GM23338 (cell line): ENCODE data around the gene STK39. TPM values are rescaled to one million over a fixed set of nuclear protein-coding genes. Genes with fewer than 3 reads are reported as not detected.

Experiments
- ATAC-seq: fragments of 200-7000 bp; cut with Tn5 transposase; 3 replicates; pipeline ENCODE4 v1.9.1; 2020
- DNase-seq: peaks from one replicate; pipeline ENCODE4 v3.0.0-alpha.2; 2015; ENCODE audit warnings: low spot score
- H2AFZ ChIP-seq: fragments of 200-600 bp; sonication (generic); 2 replicates; pipeline ENCODE4 v1.8.0; 2016; ENCODE audit warnings: antibody characterized with exemption, mild to moderate bottlenecking, moderate library complexity
- H3F3A ChIP-seq: fragments of 200-600 bp; sonication (generic); replicated peaks from 2 replicates; pipeline ENCODE4 v1.8.0; 2017; ENCODE audit warnings: antibody characterized with exemption, mixed run types, low read depth
- H3K27ac ChIP-seq: fragments of 200-600 bp; sonication (generic); 2 replicates; pipeline ENCODE4 v1.6.1; 2016; ENCODE audit warnings: low read depth
- H3K27me3 ChIP-seq: fragments of 200-600 bp; sonication (generic); 2 replicates; pipeline ENCODE4 v1.8.0; 2016; ENCODE audit warnings: mild to moderate bottlenecking, mixed run types, moderate library complexity; ENCODE audit not compliant: insufficient read depth
- H3K36me3 ChIP-seq: fragments of 200-600 bp; sonication (generic); 2 replicates; pipeline ENCODE4 v1.8.0; 2016; ENCODE audit warnings: mild to moderate bottlenecking; ENCODE audit not compliant: insufficient read depth
- H3K4me1 ChIP-seq: fragments of 200-600 bp; sonication (generic); 2 replicates; pipeline ENCODE4 v1.8.0; 2016; ENCODE audit warnings: mild to moderate bottlenecking, moderate library complexity; ENCODE audit not compliant: insufficient read depth
- H3K4me2 ChIP-seq: fragments of 200-600 bp; sonication (generic); 2 replicates; pipeline ENCODE4 v1.7.1; 2017; ENCODE audit warnings: mixed run types
- H3K4me3 ChIP-seq: fragments of 200-600 bp; sonication (generic); 2 replicates; pipeline ENCODE4 v1.6.1; 2016; ENCODE audit warnings: mixed run types
- H3K79me2 ChIP-seq: fragments of 200-600 bp; sonication (generic); replicated peaks from 2 replicates; pipeline ENCODE4 v1.8.0; 2017; ENCODE audit warnings: mild to moderate bottlenecking; ENCODE audit not compliant: insufficient read depth
- H3K9me2 ChIP-seq: fragments of 200-600 bp; sonication (generic); 2 replicates; pipeline ENCODE4 v1.8.0; 2017; ENCODE audit not compliant: insufficient read depth
- H4K20me1 ChIP-seq: fragments of 200-600 bp; sonication (generic); replicated peaks from 2 replicates; pipeline ENCODE4 v1.8.0; 2017; ENCODE audit warnings: mild to moderate bottlenecking; ENCODE audit not compliant: insufficient read depth
- H3K27ac Mint-ChIP-seq: 2 replicates; pipeline ENCODE4 v1.8.0; 2020; ENCODE audit warnings: inconsistent platforms, mild to moderate bottlenecking, moderate library complexity, mixed read lengths
- H3K27me3 Mint-ChIP-seq: 3 replicates; pipeline ENCODE4 v1.8.0; 2022; ENCODE audit warnings: low read depth, mild to moderate bottlenecking, moderate library complexity, mixed read lengths, inconsistent platforms; ENCODE audit not compliant: insufficient read depth, poor library complexity
- H3K36me3 Mint-ChIP-seq: 3 replicates; pipeline ENCODE4 v1.8.0; 2021; ENCODE audit warnings: low read depth, mild to moderate bottlenecking, inconsistent platforms, moderate library complexity, mixed read lengths
- H3K4me1 Mint-ChIP-seq: 3 replicates; pipeline ENCODE4 v1.8.0; 2020; ENCODE audit warnings: mild to moderate bottlenecking, inconsistent platforms, mixed read lengths
- H3K4me3 Mint-ChIP-seq: 3 replicates; pipeline ENCODE4 v1.8.0; 2021; ENCODE audit warnings: moderate library complexity, mild to moderate bottlenecking, inconsistent platforms, mixed read lengths
- H3K9me3 Mint-ChIP-seq: 3 replicates; pipeline ENCODE4 v1.8.0; 2020; ENCODE audit warnings: moderate library complexity, mild to moderate bottlenecking, inconsistent platforms, mixed read lengths
- CREB1 ChIP-seq: fragments of 250-450 bp; sonication (Bioruptor Pico); IDR thresholded peaks from 2 replicates; pipeline ENCODE4 v1.5.0; 2020; ENCODE audit warnings: low read depth, mild to moderate bottlenecking, moderate library complexity
- EZH2 ChIP-seq: fragments of 200-600 bp; sonication (generic); IDR thresholded peaks from one replicate; pipeline ENCODE4 v1.8.0; 2017; ENCODE audit warnings: antibody characterized with exemption, mild to moderate bottlenecking, low read depth; ENCODE audit not compliant: unreplicated experiment
- EZH2phosphoT487 ChIP-seq: fragments of 200-600 bp; sonication (generic); IDR thresholded peaks from one replicate; pipeline ENCODE4 v1.8.1; 2018; ENCODE audit warnings: antibody characterized with exemption; ENCODE audit not compliant: unreplicated experiment
- JUNB ChIP-seq: IDR thresholded peaks from one replicate; pipeline ENCODE4 v1.6.1; 2016; ENCODE audit warnings: antibody characterized with exemption; ENCODE audit not compliant: unreplicated experiment
- NANOG ChIP-seq: IDR thresholded peaks from 2 replicates; pipeline ENCODE4 v1.6.1; 2016; ENCODE audit warnings: antibody characterized with exemption, borderline replicate concordance
- POLR2AphosphoS5 ChIP-seq: IDR thresholded peaks from 2 replicates; pipeline ENCODE4 v1.6.1; 2016; ENCODE audit warnings: antibody characterized with exemption, low read depth
- STAT1 ChIP-seq: IDR thresholded peaks from one replicate; pipeline ENCODE4 v1.6.1; 2016; ENCODE audit warnings: antibody characterized with exemption; ENCODE audit not compliant: unreplicated experiment
- ZNF114 ChIP-seq: fragments of 250-450 bp; sonication (Bioruptor Pico); IDR thresholded peaks from 2 replicates; pipeline ENCODE4 v1.5.0; 2020; ENCODE audit warnings: mild to moderate bottlenecking, moderate library complexity
- ZNF331 ChIP-seq: fragments of 250-450 bp; sonication (Bioruptor Pico); IDR thresholded peaks from 2 replicates; pipeline ENCODE4 v1.5.0; 2020; ENCODE audit warnings: low read depth, mild to moderate bottlenecking, moderate library complexity
- polyA plus RNA-seq: library from polyadenylated mRNA; unstranded; fragments of >200 nt; fragmentation: Nextera tagmentation; extraction: Ambion mirVana; gene quantifications from 2 replicates; pipeline ENCODE4 v1.2.1, GENCODE V29; 2016
- total RNA-seq: library from RNA; depleted of rRNA; stranded (reverse); fragments of >200 nt; shearing (Covaris generic); gene quantifications from 2 replicates; pipeline ENCODE4 v1.2.3, GENCODE V29; 2014
- TF ChIP-seq, protein P1 (sequence below): IDR thresholded peaks from one replicate; pipeline ENCODE4 v1.6.1; 2018; ENCODE audit warnings: antibody characterized with exemption; ENCODE audit not compliant: unreplicated experiment
- TF ChIP-seq, protein P2 (sequence below): IDR thresholded peaks from 2 replicates; pipeline ENCODE4 v1.6.1; 2016; ENCODE audit warnings: antibody characterized with exemption
- TF ChIP-seq, protein P3 (sequence below): fragments of 250-450 bp; sonication (Bioruptor Pico); IDR thresholded peaks from 2 replicates; pipeline ENCODE4 v1.5.0; 2020; ENCODE audit warnings: mild to moderate bottlenecking, moderate library complexity
- TF ChIP-seq, protein P4 (sequence below), 2 experiments: fragments of 200-600 bp in 1 of 2; sonication (generic) in 1 of 2; conservative IDR thresholded peaks; 2 replicates each; pipeline versions ENCODE4 v1.5.1 to v1.6.1; 2016 to 2017; ENCODE audit warnings: antibody characterized with exemption in 2 of 2, low read depth in 2 of 2, mild to moderate bottlenecking in 2 of 2, moderate library complexity in 1 of 2

STK39 gene
- total and polyA plus RNA-seq, 2 experiments from 2014 or later, result 9.5 to 16.9 TPM

DNA sequence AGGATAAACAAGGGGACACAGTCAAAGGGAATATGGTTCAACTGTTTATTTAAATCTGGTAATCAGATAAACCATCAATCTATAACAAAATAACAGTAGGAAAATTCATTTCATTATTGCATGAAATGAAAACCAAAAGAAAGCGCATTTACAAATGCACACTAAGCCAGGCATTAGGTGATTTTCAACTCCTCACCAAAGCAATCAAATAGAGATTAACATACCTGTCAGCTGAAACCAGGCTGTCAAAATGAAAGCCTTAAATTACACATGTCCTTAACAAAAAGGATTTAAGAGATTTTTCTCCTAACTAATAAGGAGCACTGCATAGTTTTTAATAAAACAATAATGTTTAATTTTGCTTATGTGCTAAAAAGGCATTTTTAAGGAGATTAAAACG, 23.0 kb downstream of the STK39 start:
- Histone ChIP-seq H3K79me2 (no peaks in the 10 kb centered on the region; the same call in 1 of the 2 replicates), H3K4me2 (no peak overlapping the region)
- no peak overlapping the region for H3K4me3 Mint-ChIP-seq

More for the DNA sequence above, 23.0 kb downstream of the STK39 start:
- H3K36me3 ChIP-seq, result no peaks in the 10 kb centered on the region
- no peak overlapping the region for H3K4me3 ChIP-seq
- no peak overlapping the region for H3K27ac Mint-ChIP-seq
- H3K4me1 Mint-ChIP-seq, result peaks cover 24% of the 10 kb centered on the region
- no peaks in the 10 kb centered on the region for H3K27me3 ChIP-seq
- no peaks in the 10 kb centered on the region for H4K20me1 ChIP-seq
- ATAC-seq, result no peak
- H2AFZ ChIP-seq, result no peak overlapping the region
- no peaks in the 10 kb centered on the region for H3K4me1 ChIP-seq
- H3K27ac ChIP-seq, result no peak overlapping the region
- DNase-seq, result no peak
- no peaks in the 10 kb centered on the region for H3F3A ChIP-seq
- no peaks in the 10 kb centered on the region for H3K9me2 ChIP-seq
- H3K36me3 Mint-ChIP-seq, result no peaks in the 10 kb centered on the region
- H3K27me3 Mint-ChIP-seq, result peaks cover 1% of the 10 kb centered on the region
- H3K9me3 Mint-ChIP-seq, result no peaks in the 10 kb centered on the region
- TF ChIP-seq ZNF114 (no peak), ZNF331 (no peak), STAT1 (no peak), EZH2phosphoT487 (no peak), JUNB (no peak), CREB1 (no peak), NANOG (no peak), POLR2AphosphoS5 (no peak), EZH2 (no peak)
- TF ChIP-seq, protein P1, sequence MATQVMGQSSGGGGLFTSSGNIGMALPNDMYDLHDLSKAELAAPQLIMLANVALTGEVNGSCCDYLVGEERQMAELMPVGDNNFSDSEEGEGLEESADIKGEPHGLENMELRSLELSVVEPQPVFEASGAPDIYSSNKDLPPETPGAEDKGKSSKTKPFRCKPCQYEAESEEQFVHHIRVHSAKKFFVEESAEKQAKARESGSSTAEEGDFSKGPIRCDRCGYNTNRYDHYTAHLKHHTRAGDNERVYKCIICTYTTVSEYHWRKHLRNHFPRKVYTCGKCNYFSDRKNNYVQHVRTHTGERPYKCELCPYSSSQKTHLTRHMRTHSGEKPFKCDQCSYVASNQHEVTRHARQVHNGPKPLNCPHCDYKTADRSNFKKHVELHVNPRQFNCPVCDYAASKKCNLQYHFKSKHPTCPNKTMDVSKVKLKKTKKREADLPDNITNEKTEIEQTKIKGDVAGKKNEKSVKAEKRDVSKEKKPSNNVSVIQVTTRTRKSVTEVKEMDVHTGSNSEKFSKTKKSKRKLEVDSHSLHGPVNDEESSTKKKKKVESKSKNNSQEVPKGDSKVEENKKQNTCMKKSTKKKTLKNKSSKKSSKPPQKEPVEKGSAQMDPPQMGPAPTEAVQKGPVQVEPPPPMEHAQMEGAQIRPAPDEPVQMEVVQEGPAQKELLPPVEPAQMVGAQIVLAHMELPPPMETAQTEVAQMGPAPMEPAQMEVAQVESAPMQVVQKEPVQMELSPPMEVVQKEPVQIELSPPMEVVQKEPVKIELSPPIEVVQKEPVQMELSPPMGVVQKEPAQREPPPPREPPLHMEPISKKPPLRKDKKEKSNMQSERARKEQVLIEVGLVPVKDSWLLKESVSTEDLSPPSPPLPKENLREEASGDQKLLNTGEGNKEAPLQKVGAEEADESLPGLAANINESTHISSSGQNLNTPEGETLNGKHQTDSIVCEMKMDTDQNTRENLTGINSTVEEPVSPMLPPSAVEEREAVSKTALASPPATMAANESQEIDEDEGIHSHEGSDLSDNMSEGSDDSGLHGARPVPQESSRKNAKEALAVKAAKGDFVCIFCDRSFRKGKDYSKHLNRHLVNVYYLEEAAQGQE, result no peak
- TF ChIP-seq, protein P2, sequence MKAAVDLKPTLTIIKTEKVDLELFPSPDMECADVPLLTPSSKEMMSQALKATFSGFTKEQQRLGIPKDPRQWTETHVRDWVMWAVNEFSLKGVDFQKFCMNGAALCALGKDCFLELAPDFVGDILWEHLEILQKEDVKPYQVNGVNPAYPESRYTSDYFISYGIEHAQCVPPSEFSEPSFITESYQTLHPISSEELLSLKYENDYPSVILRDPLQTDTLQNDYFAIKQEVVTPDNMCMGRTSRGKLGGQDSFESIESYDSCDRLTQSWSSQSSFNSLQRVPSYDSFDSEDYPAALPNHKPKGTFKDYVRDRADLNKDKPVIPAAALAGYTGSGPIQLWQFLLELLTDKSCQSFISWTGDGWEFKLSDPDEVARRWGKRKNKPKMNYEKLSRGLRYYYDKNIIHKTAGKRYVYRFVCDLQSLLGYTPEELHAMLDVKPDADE, result no peak
- TF ChIP-seq, protein P3, sequence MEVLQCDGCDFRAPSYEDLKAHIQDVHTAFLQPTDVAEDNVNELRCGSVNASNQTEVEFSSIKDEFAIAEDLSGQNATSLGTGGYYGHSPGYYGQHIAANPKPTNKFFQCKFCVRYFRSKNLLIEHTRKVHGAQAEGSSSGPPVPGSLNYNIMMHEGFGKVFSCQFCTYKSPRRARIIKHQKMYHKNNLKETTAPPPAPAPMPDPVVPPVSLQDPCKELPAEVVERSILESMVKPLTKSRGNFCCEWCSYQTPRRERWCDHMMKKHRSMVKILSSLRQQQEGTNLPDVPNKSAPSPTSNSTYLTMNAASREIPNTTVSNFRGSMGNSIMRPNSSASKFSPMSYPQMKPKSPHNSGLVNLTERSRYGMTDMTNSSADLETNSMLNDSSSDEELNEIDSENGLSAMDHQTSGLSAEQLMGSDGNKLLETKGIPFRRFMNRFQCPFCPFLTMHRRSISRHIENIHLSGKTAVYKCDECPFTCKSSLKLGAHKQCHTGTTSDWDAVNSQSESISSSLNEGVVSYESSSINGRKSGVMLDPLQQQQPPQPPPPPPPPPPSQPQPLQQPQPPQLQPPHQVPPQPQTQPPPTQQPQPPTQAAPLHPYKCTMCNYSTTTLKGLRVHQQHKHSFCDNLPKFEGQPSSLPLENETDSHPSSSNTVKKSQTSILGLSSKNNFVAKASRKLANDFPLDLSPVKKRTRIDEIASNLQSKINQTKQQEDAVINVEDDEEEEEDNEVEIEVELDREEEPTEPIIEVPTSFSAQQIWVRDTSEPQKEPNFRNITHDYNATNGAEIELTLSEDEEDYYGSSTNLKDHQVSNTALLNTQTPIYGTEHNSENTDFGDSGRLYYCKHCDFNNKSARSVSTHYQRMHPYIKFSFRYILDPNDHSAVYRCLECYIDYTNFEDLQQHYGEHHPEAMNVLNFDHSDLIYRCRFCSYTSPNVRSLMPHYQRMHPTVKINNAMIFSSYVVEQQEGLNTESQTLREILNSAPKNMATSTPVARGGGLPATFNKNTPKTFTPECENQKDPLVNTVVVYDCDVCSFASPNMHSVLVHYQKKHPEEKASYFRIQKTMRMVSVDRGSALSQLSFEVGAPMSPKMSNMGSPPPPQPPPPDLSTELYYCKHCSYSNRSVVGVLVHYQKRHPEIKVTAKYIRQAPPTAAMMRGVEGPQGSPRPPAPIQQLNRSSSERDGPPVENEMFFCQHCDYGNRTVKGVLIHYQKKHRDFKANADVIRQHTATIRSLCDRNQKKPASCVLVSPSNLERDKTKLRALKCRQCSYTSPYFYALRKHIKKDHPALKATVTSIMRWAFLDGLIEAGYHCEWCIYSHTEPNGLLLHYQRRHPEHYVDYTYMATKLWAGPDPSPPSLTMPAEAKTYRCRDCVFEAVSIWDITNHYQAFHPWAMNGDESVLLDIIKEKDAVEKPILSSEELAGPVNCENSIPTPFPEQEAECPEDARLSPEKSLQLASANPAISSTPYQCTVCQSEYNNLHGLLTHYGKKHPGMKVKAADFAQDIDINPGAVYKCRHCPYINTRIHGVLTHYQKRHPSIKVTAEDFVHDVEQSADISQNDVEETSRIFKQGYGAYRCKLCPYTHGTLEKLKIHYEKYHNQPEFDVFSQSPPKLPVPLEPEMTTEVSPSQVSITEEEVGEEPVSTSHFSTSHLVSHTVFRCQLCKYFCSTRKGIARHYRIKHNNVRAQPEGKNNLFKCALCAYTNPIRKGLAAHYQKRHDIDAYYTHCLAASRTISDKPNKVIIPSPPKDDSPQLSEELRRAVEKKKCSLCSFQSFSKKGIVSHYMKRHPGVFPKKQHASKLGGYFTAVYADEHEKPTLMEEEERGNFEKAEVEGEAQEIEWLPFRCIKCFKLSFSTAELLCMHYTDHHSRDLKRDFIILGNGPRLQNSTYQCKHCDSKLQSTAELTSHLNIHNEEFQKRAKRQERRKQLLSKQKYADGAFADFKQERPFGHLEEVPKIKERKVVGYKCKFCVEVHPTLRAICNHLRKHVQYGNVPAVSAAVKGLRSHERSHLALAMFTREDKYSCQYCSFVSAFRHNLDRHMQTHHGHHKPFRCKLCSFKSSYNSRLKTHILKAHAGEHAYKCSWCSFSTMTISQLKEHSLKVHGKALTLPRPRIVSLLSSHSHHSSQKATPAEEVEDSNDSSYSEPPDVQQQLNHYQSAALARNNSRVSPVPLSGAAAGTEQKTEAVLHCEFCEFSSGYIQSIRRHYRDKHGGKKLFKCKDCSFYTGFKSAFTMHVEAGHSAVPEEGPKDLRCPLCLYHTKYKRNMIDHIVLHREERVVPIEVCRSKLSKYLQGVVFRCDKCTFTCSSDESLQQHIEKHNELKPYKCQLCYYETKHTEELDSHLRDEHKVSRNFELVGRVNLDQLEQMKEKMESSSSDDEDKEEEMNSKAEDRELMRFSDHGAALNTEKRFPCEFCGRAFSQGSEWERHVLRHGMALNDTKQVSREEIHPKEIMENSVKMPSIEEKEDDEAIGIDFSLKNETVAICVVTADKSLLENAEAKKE (CRISPR knock-in tag), result no peak
- TF ChIP-seq, protein P4, sequence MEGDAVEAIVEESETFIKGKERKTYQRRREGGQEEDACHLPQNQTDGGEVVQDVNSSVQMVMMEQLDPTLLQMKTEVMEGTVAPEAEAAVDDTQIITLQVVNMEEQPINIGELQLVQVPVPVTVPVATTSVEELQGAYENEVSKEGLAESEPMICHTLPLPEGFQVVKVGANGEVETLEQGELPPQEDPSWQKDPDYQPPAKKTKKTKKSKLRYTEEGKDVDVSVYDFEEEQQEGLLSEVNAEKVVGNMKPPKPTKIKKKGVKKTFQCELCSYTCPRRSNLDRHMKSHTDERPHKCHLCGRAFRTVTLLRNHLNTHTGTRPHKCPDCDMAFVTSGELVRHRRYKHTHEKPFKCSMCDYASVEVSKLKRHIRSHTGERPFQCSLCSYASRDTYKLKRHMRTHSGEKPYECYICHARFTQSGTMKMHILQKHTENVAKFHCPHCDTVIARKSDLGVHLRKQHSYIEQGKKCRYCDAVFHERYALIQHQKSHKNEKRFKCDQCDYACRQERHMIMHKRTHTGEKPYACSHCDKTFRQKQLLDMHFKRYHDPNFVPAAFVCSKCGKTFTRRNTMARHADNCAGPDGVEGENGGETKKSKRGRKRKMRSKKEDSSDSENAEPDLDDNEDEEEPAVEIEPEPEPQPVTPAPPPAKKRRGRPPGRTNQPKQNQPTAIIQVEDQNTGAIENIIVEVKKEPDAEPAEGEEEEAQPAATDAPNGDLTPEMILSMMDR (conservative IDR thresholded peaks at IDR 0.05; ENCODE audit: low read depth in 2 of 2), result no peak
